GM18861 (cell line): ENCODE results near the gene COL4A4.

Experiments
- ATAC-seq: cut with Tn5 transposase; IDR thresholded peaks from one replicate; pipeline ENCODE4 v1.9.1; 2021; ENCODE audit not compliant: unreplicated experiment

The COL4A4 gene

DNA sequence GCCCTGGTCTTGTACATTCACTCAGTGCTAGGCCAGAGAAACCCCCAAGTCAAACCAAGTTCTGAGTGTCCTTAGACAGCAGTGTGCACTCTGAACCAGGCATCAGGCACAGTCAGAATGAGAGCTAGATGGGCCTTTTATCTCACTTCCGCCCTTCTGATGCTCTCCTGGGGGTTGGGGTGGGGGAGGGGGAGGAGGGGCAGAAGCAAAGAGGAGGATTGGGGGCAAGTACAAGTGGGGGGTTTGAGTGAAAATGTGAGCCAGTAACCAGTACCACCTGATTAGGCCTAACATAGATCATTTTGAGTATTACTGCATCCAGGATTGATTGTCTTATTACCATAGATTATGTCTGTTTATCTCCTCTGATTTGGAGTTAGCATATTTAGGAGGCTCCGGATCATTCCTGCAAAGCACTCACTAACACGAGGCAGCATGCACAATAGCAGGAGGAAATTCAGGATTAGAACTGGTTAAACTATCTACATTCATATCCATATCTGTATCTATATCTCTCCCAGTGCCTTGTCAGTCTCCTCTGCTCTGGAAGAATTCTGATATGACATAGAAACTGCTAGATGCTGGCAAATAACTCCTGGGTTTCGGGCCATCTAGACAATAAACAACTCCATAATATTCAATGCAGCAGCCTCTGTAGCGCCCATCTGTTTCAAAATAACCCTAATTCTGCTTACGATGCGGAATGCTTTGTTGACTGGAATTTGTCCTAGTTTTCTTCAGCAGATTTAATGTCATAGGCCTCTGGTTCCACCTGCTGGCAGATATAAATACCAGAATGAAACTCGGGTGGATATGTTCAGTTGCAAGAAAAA lies 179.0 kb downstream of the COL4A4 start:
- peak; percentile 97 for ATAC-seq

DNA sequence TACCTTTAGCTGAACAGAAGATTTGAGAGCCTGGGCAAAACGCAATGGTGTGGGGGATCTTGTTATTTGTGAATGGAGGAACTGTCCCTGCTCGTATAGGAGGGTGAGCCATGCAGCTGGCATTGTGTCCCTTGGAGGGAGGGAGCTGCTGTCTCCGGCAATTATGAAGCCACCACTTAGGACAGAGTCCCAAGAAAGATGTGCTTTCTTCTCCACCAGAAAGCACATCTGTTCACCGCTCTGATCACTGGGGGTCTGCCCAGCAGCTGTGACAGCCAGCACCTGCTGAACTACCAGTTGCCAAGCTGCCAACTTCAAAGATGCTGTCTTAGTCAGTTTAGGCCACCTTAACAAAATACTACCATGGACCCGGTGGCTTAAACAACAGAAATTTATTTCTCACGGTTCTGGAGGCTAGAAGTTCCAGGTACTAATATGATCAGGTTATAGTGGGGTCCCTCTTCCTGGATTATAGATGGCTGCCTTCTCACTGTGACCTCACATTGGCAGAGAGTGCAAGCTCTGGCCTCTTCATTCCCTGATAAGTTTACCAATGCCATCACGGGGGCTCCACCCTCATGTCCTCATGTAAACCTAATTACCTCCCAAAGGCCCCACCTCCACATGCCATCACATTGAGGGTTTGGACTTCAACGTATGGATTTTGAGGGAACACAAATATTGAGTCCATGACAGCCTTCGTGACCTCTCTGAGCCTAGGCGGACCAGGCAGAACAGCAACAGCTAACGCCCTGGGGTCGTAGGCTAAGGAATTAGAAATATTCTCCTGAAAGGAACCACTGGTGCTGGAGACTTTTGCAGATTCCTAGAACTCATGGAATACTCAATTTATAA lies 179.9 kb downstream of the COL4A4 start:
- ATAC-seq = peak; percentile 6

DNA sequence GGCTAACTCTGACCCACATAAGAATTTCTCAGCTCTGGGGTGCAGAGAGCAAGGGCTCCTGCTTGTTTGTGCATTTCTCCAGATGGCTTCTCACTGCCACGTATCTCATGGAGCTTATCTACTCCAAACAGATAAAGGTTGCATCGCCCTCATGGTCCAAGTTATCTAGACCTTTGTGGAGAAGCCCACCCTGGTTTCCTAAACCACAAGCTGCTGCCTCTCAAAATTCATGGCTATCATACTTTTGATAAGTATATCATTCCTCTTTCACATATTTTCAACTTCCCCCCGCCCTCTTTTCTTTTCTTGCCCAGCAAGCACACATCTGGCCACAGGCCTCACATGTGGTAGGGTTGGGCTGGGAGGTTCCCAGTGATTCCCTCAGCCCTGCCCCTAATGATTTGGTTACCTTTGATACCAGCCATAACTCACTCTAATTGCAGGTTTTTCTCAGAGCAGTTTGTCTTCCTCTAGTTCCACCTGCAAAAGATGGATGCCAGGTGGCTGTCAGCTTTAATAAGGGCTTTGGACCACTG lies 182.1 kb downstream of the COL4A4 start:
- no peak for ATAC-seq

DNA sequence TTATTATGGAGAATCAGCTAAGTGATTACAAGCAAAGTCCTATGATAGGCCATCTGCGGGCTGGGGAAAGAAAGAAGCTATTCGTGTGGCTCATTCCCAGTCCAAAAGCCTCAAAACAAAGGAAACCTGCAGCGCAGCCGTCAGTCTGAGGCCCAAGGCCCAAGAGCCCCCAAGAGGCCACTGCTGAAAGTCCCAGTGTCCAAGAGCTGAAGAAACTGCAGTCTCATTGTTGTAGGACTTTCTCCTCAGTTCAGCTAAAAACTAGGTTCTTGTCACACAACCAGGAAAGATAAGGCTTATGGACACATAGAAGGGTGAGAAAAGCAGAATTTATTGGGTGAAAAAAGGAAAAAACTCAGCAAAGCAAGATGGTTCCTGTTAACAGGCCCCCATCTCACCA lies 185.0 kb downstream of the COL4A4 start:
- no peak for ATAC-seq

DNA sequence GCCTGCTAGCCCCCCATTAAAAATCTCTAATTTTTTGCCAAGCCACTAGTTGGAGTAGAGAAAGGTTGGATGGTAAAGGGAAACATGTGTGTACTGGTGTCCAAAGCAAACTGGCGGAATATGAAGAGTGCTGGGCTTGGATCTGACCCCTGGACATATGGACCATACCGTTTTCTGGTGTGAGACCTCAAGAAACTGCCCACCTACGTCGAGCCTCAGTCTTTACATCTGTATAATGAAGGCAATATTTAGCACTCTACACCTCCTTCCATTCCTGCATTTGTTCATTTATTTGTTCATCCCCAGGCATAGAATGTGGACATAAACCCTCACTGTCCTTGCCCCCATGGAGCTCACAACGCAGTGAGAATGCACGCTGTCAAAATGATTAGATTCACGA lies 185.7 kb downstream of the COL4A4 start:
- ATAC-seq = no peak

DNA sequence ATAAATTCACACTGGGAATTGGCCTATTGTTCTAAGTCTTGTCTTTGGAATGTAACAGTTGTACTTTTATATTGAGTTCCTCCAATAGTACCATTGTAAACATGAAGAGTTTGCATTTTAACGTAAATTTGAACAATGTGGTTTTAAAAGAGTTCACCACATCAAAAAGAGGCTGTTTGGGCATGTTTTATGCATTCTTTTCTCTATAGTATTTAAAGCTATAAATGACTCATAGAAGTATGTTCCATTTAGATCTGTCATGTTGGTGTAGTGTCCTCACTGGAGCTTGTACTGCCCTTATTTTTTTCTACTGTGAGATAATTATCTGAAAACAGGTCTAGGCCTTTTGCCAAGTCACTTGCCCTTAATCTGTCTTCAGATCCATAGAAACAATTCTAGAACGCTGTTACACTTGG lies 186.2 kb downstream of the COL4A4 start:
- no peak for ATAC-seq

DNA sequence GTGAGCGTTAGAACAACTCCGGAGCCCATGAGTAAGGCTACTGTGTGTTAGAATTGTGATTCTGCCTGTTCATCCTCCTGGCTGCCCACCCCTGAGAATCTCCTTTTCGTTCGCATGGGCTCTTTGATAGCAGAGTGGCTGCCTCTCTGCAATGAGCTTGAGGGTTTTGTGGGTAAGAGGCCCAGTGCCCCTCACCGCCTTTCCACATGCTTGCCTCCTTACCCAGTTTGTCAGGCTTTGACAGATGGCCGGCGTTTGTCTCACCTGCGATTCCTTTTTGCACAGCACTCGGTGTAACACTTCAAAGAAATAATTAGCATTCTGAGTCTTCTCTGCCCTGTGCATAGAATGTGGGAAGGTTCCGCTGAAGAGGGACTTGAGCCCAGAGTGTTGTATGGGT lies 190.2 kb downstream of the COL4A4 start:
- ATAC-seq = no peak

DNA sequence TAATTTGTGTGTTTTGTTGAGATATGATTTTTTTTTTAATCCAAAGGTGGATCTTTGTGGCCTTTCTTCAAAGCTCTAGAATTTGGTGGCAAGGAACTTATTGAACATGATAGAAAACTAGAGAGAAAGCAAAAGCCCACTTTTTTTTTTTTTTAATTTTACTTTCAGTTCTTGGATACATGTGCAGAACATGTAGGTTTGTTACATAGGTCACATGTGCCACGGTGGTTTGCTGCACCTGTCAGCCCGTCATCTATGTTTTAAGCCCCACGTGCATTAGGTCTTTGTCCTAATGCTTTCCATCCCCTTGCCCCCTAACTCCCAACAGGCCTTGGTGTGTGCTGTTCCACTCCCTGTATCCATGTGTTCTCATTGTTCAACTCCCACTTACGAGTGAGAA lies 192.2 kb downstream of the COL4A4 start:
- no peak for ATAC-seq

DNA sequence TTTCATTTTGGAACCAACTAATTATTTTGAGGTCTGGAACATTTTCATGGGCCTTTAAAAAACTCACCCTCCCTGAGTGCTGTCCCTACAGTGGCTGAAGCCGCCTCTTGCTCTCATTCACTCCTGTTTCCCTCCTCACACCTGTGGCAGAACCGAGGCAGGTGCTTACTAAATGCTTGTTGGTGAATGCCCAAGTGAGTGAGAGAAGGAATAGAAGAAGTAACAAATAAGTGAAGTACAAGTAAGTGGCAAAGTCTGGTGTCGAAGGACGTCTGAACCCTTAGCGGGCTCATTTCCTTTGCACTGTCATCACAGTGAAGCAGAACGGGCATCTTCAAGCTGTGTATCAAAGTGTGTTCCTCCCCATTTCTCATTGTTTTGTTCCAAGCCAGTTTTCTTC lies 192.9 kb downstream of the COL4A4 start:
- no peak for ATAC-seq

DNA sequence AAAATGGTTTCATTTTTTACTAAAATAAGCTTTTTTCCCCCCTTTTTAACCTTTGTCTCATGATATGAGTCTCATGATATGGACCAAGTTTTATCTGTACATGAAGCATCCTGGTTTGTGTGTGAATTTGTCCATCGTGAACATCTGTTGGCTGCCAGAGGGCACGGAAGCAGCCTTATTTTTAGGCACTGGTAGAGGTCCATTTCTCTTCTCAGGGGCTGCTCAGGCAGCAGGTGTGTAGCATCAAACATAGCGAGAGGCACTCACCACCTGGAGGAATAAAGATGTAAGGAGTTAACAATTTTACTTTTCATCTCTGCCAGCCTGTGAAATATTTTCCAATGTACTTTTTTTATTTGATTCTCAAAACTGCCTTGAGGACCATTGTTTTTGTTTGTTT lies 193.6 kb downstream of the COL4A4 start:
- peak; percentile 65 for ATAC-seq

DNA sequence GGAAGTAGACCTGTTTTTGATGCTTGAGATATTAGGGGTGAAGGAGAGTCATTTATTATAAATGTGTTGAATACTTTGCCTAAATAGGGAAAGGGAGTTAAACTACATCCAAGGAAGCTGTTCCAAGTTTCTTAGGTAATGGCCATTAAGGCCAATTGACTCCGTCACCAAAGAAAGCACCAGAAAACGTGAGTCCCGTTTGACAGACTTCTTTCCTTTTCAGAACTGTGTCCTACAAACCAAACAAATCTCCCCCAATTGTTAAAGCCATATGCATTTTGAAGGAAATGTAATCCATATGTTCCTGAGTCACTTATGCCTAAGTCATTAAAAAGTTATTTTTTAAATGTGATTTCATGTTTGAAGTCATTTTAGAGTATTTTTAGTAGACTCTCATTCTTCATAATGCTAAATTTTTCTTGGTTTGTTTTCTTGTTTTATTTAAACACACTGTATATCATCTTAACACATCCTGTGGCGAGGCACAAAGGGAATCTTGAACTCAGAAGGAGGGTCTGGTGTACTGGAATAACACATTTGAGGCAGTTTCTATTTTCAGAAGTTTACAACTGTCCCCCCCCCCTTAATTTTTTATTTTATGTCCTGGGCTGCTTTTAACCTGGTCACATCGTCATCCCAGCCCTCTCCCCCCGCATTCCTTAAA lies 194.5 kb downstream of the COL4A4 start:
- ATAC-seq = no peak

DNA sequence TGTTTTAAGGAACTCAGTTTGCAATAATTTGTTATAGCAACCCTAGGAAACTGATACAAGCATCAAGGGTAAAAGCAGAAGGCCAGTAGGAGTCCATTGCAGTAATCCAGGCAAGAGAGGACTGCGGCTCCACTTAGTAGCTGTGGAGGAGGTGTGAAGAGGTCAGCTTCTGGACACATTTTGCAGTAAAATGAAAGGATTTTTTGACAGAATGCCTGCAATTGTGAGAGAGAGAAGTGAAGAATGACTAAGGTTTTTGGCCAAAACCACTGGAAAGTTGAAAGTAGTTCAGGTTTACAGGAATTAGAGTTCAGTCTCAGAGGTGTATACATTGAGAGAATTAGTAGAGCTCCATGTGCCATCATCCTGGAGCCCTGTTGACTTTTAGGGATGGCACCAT lies 198.6 kb downstream of the COL4A4 start:
- ATAC-seq = no peak

DNA sequence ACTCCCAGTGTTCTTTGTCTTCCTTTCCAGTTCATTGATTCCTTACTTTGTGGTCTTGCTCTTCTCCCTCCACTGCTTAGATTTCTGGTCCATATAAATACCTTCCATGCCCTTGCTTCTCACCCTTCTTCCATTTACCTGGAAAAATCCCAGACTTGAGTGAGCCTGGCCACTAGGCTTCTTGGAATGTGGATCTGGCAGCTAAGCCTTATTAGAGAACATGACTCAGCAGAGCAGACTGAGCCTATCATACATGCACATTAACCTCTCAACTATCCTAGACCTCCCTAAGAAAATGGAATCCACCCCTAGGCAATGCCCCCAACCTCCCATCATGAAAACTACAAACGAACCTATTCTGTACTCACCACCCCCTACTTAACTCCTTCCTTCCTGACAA lies 200.5 kb downstream of the COL4A4 start:
- no peak for ATAC-seq

DNA sequence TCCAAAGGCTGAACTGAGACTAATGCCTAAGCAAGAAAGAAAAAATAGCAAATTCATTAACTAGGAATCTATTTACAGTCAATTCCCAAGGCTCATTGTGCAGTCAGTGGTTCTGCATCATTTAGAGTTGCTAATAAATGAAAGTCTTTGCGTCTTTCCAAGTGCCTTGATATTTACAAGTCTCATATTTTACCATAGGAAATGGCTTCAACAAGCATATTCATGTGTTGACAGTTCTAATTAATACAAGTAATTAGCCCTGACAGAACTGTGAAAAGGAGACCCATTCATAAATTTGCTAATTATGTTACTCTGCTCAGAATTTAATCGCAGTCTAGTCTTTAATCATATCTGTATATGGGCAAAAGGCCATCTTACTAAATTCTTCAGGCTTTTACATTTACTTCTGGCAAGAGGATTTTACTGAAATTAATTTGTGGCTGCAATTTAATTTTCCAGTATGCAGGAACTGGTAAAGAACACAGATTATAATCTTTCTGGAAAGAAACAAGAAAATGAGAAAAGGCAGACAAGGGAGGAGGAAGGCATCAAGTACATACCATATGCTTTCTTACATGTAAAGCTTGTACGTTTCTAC lies 201.7 kb downstream of the COL4A4 start:
- no peak for ATAC-seq

DNA sequence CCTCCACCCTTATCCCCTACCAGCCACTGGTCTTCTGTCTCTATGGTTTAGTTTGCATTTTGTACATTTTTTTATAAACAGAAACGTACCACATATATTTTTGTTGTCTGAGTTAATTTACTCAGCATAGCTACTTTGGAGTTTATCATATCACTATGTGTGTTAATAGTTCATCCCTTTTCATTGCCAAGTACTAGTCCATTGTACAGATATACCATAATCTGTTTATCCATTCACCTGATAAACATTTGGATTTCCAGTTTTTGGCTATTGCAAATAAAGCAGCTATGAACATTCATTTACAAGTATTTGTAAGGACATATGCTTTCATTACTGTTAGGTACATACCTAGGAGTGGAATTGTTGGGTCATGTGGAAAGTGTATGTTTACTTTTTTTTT lies 204.6 kb downstream of the COL4A4 start:
- ATAC-seq = no peak

DNA sequence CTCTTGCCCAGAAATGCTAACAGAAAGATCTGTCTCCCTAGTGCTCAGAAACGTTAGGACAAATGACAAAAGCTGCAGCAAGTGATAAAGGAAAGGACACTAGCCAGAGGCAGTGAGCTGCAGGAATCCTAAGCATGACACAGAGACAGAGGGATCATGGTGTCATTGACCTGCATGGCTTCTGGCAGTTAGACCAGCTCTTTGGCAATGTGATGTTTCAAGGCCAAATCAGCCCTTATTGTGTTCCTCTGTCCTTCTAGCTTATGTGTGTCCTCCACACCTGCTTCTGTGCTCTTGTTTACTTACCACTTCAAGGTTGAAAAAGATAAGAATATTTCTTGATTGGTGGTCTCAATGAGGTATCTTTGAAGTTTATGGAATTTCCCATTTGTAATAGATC lies 207.3 kb downstream of the COL4A4 start:
- ATAC-seq = no peak

DNA sequence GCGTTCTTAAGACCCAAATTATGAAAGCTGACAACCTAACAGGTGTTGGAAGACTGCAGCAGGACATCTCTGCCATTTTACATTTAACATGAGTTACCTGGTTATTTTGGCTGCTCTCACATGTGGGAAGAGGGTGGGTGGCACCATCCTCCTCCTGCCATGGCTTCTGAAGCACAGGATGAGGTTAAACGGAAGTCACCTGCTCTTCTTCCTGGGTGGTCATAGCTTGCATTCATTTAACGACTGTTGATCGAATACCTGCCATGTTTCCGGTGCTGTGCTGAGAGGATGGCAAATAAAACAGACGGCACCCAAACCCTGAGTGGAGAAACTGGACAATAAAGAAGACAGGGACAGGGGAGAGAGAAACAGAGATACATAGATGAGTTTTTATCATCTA lies 210.2 kb downstream of the COL4A4 start:
- no peak for ATAC-seq

DNA sequence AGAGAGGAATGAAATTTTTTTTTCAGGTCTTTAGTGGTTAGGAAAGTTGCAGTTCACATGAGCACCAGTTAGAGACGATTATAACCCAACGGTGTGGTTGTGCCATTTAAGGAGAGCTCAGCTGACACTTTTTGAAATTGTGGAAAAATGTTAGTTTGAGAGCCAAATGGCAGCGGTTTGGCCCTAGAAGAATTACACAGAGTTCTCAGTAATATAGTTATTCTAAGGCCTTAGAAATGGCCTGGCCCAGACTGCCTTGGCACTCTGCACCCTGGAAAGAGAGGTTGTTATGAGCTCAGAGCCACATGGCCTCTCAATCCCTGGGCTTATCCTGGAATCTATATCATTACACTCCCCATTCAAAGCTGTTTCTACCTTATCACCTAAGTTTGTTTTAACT lies 210.8 kb downstream of the COL4A4 start:
- ATAC-seq = no peak
